ENCODE data around the gene RSPO4.

The RSPO4 gene

DNA sequence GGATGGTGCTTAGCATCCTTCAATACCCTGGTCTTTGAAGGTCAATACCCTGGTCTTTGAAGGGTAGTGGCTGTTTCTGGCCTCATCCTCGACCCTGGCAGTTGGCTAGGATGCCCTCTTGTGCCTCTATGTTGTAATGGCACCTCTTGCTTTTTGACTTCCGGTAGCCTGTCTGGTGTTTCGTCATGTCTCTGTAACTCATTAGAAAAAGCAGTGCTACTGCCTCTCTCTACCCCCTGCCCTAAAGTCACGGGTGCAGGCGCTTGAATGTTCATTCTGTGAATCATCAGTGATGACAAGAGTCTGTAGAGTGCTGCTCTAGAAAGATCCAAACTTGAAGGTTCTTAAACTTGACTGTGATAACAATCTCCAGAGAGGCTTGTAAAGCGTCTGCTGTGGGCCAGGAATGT, 28.3 kb downstream of the RSPO4 start:
- DNase-seq (ENCODE audit: low read depth) = peak; percentile 42
- H3K4me3 ChIP-seq (replicated peaks; ENCODE audit: low read depth, low read length) = no peak overlapping the region
- TF ChIP-seq CTCF (IDR thresholded peaks at IDR 0.05; ENCODE audit: low read length, missing control alignments) = peak; percentile 41

DNA sequence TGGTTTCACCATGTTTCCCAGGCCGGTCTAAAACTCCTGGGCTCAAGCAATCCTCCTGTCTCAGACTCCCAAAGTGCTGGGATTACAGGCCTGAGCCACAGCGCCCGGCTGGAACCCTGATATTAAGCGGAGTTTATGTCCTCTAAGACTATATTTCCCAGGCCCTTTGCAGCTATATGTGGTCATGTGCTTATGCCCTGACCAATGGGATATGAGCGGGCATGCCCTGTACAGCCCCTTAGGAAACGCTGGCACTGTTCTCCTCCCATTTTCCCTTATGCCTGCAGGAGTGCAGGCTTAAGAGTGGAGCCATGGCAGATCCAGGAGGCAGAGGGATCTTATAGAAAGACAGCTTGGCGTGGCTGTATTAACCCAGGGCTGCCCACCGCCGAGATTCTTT, 29.9 kb downstream of the RSPO4 start:
- H3K4me3 ChIP-seq (replicated peaks; ENCODE audit: low read depth, low read length) = no peak overlapping the region
- TF ChIP-seq CTCF (IDR thresholded peaks at IDR 0.05; ENCODE audit: low read length, missing control alignments) = no peak
- no peak for DNase-seq (ENCODE audit: low read depth)

DNA sequence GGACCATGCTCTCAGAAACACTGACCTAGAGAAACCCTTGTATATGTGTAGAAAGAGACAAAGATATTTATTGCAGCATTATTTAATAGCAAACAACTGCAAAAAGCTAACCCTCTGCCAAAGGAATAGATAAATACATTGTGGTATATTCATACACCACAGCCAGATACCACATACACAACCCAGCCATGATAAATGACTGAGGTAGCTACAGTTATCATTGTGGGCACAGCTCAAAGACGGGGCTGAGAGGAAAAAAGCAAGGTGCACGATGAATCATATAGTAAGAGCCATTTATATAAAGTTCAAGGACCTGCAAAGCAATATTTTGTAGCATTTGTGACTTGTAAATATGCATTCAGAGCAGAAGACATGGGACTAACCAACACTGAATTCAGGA, 30.8 kb downstream of the RSPO4 start:
- DNase-seq (ENCODE audit: low read depth) = no peak
- H3K4me3 ChIP-seq (replicated peaks; ENCODE audit: low read depth, low read length) = no peak overlapping the region
- TF ChIP-seq CTCF (IDR thresholded peaks at IDR 0.05; ENCODE audit: low read length, missing control alignments) = no peak

GRCh38 chr20:969868-970267, 32.2 kb downstream of the RSPO4 start:
- no peak for TF ChIP-seq CTCF (IDR thresholded peaks at IDR 0.05; ENCODE audit: low read length, missing control alignments)
- DNase-seq (ENCODE audit: low read depth) = no peak
- H3K4me3 ChIP-seq (replicated peaks; ENCODE audit: low read depth, low read length) = no peak overlapping the region

DNA sequence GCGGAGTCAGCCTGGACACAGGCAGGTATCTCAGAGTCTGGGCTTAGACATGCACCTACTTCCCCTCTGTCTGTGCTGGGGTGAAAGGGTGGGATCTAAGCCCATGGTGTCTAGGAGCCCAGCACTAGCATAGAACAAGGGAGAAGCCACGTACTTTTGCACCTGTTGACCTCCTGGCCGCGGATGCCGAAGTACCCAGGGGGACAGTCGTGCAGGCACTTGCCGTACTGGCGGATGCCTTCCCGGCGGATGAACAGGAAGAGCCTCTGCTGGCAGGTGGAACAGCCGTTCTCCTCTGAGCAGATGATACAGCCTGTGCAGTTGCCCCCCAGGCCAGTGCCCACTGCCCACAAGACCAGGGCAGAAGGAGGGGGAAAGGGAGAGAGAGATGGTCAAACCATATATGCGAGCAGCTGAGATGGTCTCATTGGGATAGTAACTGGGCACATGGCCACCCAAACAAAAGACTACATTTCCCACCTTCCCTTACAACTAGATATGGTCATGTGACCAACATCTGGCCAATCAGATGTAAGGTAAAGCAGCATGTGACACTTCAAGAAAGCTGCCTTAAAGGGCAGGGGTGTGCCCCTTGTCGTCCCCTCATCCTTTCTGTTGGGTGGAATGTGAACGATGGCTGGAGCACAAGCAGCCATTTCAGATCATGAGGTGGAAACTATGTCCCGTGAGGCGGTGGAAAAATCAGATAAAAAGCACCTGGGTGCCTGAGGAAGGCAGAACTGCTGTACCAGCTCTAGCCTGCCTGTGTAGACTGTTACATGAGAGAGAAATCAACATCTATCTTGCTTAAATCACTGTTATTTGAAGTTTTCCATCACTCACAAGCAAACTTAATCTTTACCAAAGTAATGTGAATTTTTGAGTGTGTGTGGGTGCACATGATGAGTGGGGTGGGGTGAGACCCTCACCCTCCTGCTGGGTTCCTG, 34.0 kb downstream of the RSPO4 start:
- no peak for TF ChIP-seq CTCF (IDR thresholded peaks at IDR 0.05; ENCODE audit: low read length, missing control alignments)
- no peak overlapping the region for H3K4me3 ChIP-seq (replicated peaks; ENCODE audit: low read depth, low read length)
- DNase-seq (ENCODE audit: low read depth) = peak; percentile 48

DNA sequence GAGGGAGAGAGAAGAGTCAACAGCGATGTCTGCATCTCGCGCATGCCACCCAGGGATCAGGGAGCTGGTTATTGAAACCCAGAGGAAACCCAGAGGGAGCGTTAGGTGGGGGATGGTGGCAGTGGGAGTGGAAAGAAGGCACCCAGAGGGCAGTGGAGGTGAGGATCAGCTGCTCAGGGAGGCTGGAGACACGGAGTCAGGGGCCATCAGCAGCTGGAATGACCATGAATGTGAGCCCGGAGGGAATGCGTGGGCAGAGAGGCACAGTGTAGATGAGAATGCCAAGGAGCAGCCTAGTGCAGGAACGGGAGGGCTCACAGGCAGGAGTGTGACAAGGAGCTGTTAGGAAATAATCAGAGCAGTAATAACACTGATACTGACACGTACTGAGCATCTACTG, 36.2 kb downstream of the RSPO4 start:
- H3K4me3 ChIP-seq (replicated peaks; ENCODE audit: low read depth, low read length) = no peak overlapping the region
- DNase-seq (ENCODE audit: low read depth) = no peak
- TF ChIP-seq CTCF (IDR thresholded peaks at IDR 0.05; ENCODE audit: low read length, missing control alignments) = no peak

DNA sequence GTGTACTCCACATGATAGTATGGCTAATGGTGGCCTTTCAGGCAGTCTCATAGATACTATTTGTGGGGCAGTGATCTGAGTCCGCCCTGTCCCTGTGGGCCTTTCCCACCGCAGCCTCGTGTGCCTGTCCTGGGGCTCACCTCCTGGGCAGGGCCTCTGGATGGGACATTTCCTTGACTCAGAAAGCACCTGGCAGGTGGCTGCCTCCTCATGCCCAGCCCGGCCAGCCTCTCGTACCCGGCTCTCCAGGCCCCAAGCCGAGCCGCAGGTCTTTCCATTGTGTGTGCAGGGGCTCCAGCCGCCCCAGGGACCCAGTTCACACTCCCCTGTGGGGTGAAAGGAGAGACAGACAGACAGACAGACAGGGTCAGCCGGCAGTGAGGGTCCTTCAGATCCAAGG, 38.3 kb downstream of the RSPO4 start:
- no peak for DNase-seq (ENCODE audit: low read depth)
- TF ChIP-seq CTCF (IDR thresholded peaks at IDR 0.05; ENCODE audit: low read length, missing control alignments) = no peak
- H3K4me3 ChIP-seq (replicated peaks; ENCODE audit: low read depth, low read length) = no peak overlapping the region
